ENCODE results near the gene KRT78.

KRT78 gene

GRCh38 chr12:52838609-52839435, 10.0 kb downstream of the KRT78 start:
- DNase-seq (ENCODE audit: low read depth in 2 of 2): no peak

GRCh38 chr12:52837781-52838608, 10.8 kb downstream of the KRT78 start:
- DNase-seq (ENCODE audit: low read depth in 2 of 2): no peak

- peak in 1 of 2 experiments; percentile 17 for DNase-seq (ENCODE audit: low read depth in 2 of 2)
These were observed 11.4 kb downstream of the KRT78 start for GRCh38 chr12:52837413-52837741.

GRCh38 chr12:52836491-52837412, 12.0 kb downstream of the KRT78 start:
- DNase-seq (ENCODE audit: low read depth in 2 of 2): no peak

GRCh38 chr12:52836042-52836466, 12.7 kb downstream of the KRT78 start:
- DNase-seq (ENCODE audit: low read depth in 2 of 2): no peak

GRCh38 chr12:52835271-52836041, 13.3 kb downstream of the KRT78 start:
- DNase-seq (ENCODE audit: low read depth in 2 of 2): no peak

- no peak for DNase-seq (ENCODE audit: low read depth in 2 of 2)
These were observed 14.1 kb downstream of the KRT78 start for GRCh38 chr12:52834727-52835001.

GRCh38 chr12:52833922-52834726, 14.7 kb downstream of the KRT78 start, which contains the start of gene KRT79:
TSS of gene KRT79 (minus strand) at chr12:52834311. CDS start at chr12:52834260, 51 bp downstream.
- no peak for DNase-seq (ENCODE audit: low read depth in 2 of 2)

GRCh38 chr12:52832985-52833905, 15.5 kb downstream of the KRT78 start:
- no peak for DNase-seq (ENCODE audit: low read depth in 2 of 2)

- DNase-seq (ENCODE audit: low read depth in 2 of 2): no peak
These were observed 16.3 kb downstream of the KRT78 start for GRCh38 chr12:52832451-52832850.

- no peak for DNase-seq (ENCODE audit: low read depth in 2 of 2)
These were observed 17.5 kb downstream of the KRT78 start for GRCh38 chr12:52831251-52831650.

GRCh38 chr12:52829986-52830770, 18.6 kb downstream of the KRT78 start:
- no peak for DNase-seq (ENCODE audit: low read depth in 2 of 2)

- DNase-seq (ENCODE audit: low read depth in 2 of 2): no peak
These were observed 20.2 kb downstream of the KRT78 start for GRCh38 chr12:52828591-52829021.

GRCh38 chr12:52828156-52828555, 20.6 kb downstream of the KRT78 start:
- DNase-seq (ENCODE audit: low read depth in 2 of 2): no peak

- no peak for DNase-seq (ENCODE audit: low read depth in 2 of 2)
These were observed 21.2 kb downstream of the KRT78 start for GRCh38 chr12:52827499-52828090.

GRCh38 chr12:52826611-52827498, 21.9 kb downstream of the KRT78 start:
- no peak for DNase-seq (ENCODE audit: low read depth in 2 of 2)

- DNase-seq (ENCODE audit: low read depth in 2 of 2): no peak
These were observed 22.8 kb downstream of the KRT78 start for GRCh38 chr12:52825961-52826360.

Data from fibroblast of skin of left biceps (primary cell).